G401 (cell line): ENCODE measurements around the gene RASEF. TPM values are rescaled to one million over a fixed set of nuclear protein-coding genes. Genes with fewer than 3 reads are reported as not detected.

Experiments used
- DNase-seq: peaks from one replicate; pipeline ENCODE4 v3.0.0-alpha.2; 2015; ENCODE audit warnings: low spot score
- in situ Hi-C: cut with HindIII; loops from 2 replicates; pipeline ENCODE4 v1.10.0; 2016; ENCODE audit warnings: low sequenced_read_pairs, mixed read lengths
- total RNA-seq: library from RNA; depleted of rRNA; stranded (reverse); fragments of >200 nt; shearing (Covaris generic); gene quantifications from 2 replicates; pipeline ENCODE4 v1.2.3, GENCODE V29; 2014

Gene RASEF
- total RNA-seq, 1 experiment from 2014 or later: not detected

GRCh38 chr9:83061036-83061435 lies 1.9 kb downstream of the RASEF start:
- DNase-seq: no peak

GRCh38 chr9:83060556-83060955 lies 2.4 kb downstream of the RASEF start:
- DNase-seq: no peak
- in situ Hi-C loops: no loop called here

More at GRCh38 chr9:83061036-83061435, 1.9 kb downstream of the RASEF start:
- in situ Hi-C loops: no loop called here

DNA sequence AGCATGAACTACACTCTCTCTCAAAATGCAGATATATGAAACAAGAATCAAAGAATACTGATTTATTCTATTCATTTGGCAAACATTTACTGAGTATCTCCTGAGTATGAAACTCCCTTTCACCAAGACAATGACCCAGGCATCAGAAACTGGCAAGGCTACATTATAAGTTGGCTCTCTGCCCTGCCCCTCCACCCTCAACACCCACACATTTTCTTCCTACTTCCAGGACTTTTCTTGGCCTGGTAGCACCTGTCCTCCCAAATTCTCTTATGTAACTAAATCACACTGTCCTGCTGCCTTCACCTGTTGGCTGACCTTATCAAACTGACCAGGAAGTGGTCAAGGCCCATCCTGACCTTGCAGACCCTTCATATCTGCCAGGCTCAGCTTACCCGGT lies 3.5 kb downstream of the RASEF start:
- no peak for DNase-seq
- in situ Hi-C loops: no loop called here

GRCh38 chr9:83056911-83057310 lies 6.0 kb downstream of the RASEF start:
- in situ Hi-C loops: no loop called here
- DNase-seq: no peak

DNA sequence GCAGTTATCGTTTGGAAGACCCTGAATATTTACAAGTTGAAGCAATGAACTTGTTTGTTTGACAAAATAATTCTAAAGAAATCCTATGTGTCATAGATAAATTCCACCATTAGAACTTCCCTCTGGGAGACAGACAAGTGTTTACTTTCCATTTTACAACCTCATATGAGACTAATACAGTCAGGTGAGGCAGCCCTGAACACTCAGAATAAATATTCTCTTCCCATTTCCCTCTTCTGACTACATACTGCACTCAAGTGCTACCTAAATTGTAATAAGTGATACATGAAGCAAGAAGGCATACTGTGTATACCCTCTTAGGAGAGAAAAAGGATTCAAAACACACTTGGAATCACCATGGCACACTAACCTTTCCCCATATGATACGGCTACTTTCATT lies 6.8 kb downstream of the RASEF start:
- DNase-seq: no peak
- in situ Hi-C loops: no loop called here

- in situ Hi-C loops: no loop called here
- no peak for DNase-seq
Measured at GRCh38 chr9:83047839-83048775, 14.8 kb downstream of the RASEF start.

DNA sequence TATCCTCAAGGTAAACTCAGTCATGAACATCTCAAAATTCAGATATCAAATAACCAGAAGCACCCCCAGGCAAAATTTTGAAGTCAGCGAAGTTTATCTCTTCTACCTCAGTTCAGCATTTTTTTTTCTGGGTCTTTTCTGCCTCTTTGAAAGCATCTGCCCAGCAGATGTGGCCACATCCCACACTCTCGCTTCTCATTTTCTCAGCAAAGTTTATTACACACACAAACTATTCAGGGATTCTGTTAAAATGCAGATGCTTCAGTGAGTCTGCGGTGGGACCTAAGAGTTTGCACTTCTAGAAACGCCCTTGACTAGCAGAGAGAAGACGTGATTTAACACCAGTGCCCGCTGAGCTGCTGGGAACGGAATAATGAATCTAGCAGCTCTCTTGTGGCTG lies 19.3 kb downstream of the RASEF start:
- in situ Hi-C loops: no loop called here
- no peak for DNase-seq

- no peak for DNase-seq
- in situ Hi-C loops: no loop called here
Measured at GRCh38 chr9:83041771-83042170, 21.2 kb downstream of the RASEF start.

DNA sequence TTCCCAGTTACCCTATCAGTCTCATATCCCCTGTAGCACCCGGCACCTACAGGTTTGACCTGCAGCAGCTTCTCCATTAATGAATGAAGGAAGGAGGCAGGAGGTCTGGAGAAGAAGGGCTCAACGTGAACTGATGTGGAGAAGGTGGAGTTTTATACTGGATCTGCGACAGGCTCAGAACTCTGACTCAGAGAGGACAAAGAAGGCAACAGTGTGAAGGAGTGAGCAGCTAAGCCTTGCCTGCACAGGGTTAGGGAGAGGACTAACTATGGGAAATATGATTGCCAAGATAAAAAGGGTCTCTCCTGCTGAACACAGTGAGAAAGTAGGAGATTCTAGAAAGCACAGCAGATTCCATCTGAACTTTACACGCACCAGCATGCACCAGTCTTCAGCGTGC lies 23.6 kb downstream of the RASEF start:
- in situ Hi-C loops: no loop called here
- no peak for DNase-seq

- in situ Hi-C loops: no loop called here
Measured at GRCh38 chr9:83036043-83036442, 26.9 kb downstream of the RASEF start.

GRCh38 chr9:83035143-83035542 lies 27.8 kb downstream of the RASEF start:
- no peak for DNase-seq
- in situ Hi-C loops: no loop called here

More at GRCh38 chr9:83036043-83036442, 26.9 kb downstream of the RASEF start:
- no peak for DNase-seq

DNA sequence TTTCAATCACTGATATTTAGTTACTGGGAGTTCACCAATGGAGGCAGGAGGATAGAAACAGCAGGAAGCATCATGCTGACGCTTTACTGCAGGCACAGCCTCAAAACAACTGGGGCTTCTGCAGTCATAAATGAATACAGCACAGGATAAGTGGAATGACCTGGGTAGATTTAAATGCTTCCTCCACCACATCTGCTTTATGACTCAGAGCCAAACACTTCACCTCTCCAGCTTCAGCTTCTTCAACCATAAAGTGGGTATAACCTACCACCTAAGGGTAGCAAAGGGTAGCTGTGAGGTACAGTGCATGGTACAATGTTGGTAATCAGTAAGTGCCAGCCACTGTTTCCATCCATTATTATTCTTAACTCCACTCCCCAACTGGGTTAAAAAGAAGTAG lies 28.4 kb downstream of the RASEF start:
- in situ Hi-C loops: no loop called here
- no peak for DNase-seq

GRCh38 chr9:83034026-83034425 lies 28.9 kb downstream of the RASEF start:
- DNase-seq: no peak
- in situ Hi-C loops: no loop called here

- in situ Hi-C loops: no loop called here
- no peak for DNase-seq
Measured at GRCh38 chr9:83032065-83032625, 30.8 kb downstream of the RASEF start.

DNA sequence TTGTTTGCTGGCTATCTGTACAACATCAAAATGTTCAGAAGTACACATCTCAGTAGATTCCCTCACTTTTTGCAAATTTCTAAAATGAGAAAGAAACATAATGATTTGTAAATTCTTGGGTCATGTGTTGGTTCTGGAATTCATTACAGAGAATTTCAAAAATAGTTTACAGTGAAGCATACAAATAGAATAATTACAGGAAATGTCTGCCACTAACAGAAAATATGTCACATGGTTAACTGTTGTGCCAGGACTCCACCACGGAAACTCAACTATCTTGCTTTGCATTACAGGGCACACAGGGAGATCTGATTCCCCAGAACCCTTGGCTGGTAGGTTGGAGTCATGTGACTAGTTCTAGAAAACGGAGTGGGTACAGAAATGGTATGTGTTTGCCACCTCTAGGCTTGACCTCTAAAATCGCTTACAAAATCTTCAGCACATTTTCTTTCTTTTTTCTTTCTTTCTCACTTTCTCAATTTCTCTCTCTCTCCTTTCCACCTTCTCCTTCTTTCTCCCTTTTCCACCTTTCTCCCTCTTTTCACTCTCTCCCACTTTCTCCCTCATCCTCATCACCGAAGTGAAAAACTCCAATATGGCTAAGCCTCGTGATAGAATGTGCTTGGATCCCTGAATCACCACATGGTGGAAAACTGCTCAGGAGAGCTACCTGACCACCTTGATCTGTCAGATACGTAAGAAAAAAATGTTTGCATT lies 32.4 kb downstream of the RASEF start:
- in situ Hi-C loops: no loop called here

GRCh38 chr9:83029531-83030137 lies 33.3 kb downstream of the RASEF start:
- DNase-seq: no peak
- in situ Hi-C loops: no loop called here

More for the DNA sequence above, 32.4 kb downstream of the RASEF start:
- DNase-seq: no peak

DNA sequence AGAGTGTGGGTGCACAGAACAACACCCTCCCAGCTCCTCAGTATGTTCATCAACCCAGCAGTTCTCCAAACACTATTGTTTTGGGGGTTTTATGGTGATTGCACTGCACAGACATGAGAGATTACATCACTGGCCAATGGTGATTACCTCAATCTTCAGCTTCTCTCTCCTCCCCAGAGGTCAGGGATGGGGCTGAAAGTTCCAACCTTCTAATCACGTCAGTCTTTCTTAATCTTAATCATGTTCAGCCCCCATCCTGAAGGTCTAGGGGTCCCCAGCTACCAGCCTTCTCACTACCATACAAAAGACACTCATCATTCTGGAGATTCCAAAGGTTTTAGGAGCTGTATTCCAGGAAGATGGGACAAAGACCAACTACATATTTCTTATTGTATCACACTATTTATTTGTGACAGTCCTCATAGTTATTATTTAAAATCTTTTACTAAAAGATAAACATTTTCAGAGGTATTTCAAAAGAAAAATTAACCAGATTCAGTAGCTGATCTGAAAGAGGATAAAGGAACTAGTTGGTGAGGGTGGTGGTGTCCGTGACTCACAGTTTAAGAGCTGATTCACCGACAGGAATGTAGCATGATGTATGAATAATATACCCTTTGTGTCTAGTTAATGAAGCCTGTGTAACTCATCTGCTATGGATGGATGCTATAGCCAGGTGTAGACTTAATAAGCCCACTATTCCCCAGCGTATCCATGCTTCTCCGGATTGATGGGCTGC lies 35.6 kb downstream of the RASEF start:
- in situ Hi-C loops: no loop called here
- DNase-seq: no peak

DNA sequence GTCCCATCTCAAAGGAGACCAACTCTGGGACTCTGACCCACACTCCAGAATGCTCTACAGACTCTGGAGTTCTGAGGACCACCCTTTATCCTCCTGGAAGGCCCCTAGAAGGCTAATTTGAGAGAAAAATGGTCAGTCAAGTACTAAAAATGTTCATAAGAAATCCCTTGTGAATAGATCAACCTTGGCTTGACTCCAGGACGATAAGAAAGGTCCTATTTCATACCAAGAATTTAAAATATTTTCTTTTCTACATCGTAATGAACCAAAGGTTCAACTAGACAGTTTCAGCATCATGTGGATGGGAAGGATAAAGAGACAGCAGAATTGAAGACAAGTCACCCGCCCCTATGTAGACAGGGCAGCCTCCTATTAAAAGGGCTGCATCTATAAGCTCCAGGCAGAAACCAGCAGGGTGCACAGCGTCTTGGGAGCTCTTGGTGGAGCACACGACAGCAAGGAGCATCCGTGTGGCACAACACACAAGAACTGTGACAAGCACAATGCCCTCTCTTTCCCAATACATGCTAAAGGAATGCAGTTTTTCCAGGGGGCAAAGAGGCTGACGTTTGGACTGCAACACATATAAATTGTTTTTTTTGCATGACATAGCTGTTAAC lies 38.3 kb downstream of the RASEF start:
- DNase-seq: no peak
- in situ Hi-C loops: no loop called here

GRCh38 chr9:83023151-83023550 lies 39.8 kb downstream of the RASEF start:
- in situ Hi-C loops: no loop called here
- no peak for DNase-seq
